Breast epithelium (tissue), 3 donors: ENCODE data around the gene C6orf58.

Experiments
- CTCF ChIP-seq, 3 donors: fragments of 450-650 bp; IDR thresholded peaks; one replicate each; pipeline ENCODE4 v1.5.1; 2016 to 2017; ENCODE audit warnings: antibody characterized with exemption in 3 of 3, mild to moderate bottlenecking in 3 of 3, moderate library complexity in 3 of 3
- POLR2A ChIP-seq: fragments of 450-650 bp; IDR thresholded peaks from one replicate; pipeline ENCODE4 v1.6.1; 2016; ENCODE audit warnings: antibody characterized with exemption, mild to moderate bottlenecking, moderate library complexity

- TF ChIP-seq CTCF (IDR thresholded peaks at IDR 0.05) = no peak
- TF ChIP-seq POLR2A = no peak
These were observed 4.6 kb downstream of the C6orf58 start for GRCh38 chr6:127581576-127581975.
